HG03097 (cell line): ENCODE results near the gene DEDD.
"Not testable (repeated sequence)": the region's sequence is repeated elsewhere in the genome, so short reads cannot be mapped to it uniquely, and the experiment has no call there.

Experiments used
- ATAC-seq: cut with Tn5 transposase; IDR thresholded peaks from one replicate; pipeline ENCODE4 v1.9.1; 2021; ENCODE audit not compliant: unreplicated experiment, low FRiP score

The DEDD gene

DNA sequence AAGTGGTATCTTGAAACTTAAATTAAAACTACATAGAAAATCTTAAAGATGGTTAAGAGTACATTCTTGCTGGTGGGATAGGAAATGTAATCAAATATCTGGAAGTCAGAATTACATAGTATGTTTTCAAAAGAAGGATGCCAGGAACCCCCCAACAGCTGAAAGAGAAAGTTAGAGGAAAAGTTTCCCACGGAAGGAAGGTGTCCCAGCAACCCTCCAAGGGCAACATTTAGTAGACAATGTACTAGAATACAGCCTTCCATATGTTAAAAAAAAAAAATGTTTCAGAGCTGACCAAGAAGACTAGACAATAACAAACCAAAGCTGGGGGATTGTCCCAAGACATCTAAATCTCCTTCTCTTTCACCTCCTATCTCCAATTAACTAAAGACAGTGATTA is 2.2 kb downstream of the DEDD start:
- no peak for ATAC-seq

DNA sequence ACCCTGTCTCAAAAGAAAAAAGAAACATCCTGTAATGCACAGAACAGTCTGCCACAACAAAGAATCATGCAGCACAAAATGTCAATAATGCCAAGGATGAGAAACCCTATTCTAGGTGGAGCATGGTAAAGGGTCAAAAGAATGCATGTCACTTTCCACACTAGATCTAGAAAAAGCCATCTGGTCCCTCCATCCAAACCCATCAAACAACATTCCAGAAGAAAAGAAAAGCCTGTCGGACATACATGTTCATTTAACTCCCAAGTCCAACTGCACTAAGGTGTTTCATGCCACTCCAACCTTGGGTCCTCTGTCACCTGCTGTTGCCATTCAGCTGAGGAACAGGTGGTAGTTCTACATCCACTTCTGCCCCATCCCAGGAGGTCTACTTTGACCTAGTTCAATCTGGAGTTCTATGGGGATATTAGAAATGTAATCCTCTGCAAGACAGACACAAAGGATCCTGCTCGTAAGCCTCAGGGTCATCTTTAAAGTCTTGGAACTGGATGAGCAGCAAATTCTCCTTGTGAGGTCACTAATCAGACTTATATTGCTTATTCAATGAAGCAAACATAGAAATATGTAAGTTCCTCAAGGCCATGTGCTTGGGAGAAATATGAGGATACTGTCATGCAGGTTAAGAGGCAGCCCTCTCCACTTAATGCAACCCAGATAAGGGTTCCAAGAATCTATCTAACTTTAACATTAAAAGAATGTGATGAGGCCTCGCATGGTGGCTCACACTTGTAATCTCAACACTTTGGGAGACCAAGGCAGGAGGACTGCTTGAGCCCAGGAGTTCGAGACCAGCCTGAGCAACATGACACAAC is 3.7 kb downstream of the DEDD start:
- no peak for ATAC-seq

DNA sequence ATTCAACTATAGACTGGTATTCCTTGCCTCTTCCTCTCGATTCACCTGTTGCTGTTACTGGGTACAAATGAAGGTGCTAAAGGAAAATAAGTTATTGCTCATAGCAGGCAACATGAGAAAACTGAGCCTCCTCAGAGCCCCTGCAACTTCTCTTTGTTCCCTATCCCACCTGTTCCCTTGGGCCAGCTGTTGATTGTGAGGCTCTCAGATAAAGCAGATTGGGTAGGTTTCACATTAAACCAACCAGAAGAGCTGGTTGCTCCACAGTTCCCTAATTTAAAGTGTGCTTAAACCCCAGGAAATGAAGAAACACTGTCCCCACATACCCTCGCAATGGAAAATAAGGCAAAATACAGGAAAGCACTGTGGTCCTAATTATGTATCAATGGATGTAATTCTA is 4.8 kb downstream of the DEDD start:
- no peak for ATAC-seq

DNA sequence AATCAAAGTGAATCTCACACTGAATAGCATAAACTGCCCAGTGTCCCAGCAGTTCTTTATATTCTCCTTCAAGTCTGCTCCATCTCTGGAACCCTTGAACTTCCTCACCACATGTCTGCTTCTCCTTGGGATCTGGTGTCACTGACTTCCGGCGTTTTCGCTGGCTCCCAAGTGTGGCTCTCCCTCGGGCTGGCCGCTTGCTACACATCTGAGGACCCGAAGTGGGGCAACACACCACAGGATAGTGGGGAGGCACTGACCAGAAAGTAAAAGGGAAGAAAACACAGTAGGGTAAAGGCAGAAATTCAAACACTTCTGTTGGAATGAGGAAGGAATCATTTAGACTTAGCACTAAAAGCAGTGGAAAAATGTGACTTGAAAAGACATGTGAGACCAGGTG is 9.5 kb downstream of the DEDD start:
- no peak for ATAC-seq

DNA sequence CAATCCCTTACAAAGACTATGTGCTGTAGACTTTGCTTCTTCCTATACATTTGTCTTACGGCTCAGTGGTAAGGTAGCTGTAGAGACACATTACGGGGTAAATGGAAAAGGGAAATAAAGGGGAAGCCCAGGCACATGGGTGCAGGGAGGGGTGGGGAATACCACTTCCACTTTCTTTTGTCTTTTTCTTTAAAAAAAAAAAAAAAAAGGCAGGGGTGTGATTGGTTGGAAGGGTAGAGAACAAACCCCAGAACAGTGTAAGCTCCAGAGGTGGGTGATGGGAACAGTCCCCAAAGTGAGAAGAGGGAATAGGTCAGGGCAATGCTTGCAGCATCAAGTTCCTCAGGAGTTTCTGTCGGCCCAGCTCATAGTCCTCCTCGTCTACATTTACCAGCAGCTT is 10.6 kb downstream of the DEDD start:
- ATAC-seq: no peak

DNA sequence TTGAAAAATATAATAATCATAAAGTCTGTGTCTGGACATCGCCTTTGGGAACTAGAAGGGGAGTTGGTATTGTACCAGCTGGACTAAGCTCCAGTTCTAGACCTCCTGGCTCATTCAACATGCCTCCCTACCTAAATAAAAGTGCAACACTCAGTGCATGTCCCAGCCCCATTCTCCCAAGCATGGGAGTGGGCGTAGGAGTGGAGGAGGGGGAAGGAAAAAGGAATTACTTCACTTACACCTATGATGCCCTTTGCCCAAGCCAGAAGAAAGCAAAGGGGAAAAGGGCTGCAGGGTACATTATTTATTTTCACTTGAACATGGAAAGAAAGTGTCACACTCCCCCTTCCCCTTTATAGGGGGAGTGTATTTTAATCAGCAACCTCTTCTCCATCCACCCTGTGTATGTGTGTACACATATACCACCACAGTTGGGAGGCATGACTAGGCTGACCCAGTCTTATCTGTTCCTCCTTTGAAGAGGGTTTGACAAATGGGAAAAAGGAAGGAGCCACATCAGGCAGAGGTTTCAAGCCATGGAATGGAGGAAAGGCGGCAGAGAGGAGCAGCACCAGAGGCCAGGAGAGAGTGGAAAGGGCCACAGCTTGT is 11.3 kb downstream of the DEDD start:
- ATAC-seq: no peak

DNA sequence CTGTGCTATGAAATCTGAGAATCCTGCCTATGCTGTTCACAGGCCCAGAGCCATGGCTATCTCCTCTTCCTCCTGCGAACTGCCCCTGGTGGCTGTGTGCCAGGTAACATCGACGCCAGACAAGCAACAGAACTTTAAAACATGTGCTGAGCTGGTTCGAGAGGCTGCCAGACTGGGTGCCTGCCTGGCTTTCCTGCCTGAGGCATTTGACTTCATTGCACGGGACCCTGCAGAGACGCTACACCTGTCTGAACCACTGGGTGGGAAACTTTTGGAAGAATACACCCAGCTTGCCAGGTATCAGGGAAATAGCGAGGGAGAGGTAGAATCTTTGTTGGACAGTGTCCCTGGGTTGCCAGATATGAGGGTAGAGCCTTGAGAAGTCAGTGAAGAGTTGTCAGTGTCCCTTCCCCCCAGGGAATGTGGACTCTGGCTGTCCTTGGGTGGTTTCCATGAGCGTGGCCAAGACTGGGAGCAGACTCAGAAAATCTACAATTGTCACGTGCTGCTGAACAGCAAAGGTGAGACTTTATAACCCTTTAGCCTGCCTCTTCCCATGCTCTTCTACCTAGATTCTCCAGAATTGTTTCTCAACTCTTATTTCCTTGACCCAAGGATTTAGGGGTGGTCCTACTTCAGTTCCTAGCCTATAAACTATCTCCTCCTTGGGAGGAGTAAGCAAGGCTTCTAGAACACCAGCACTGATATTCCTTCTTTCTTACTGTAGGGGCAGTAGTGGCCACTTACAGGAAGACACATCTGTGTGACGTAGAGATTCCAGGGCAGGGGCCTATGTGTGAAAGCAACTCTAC is 13.2 kb downstream of the DEDD start:
- no peak for ATAC-seq

DNA sequence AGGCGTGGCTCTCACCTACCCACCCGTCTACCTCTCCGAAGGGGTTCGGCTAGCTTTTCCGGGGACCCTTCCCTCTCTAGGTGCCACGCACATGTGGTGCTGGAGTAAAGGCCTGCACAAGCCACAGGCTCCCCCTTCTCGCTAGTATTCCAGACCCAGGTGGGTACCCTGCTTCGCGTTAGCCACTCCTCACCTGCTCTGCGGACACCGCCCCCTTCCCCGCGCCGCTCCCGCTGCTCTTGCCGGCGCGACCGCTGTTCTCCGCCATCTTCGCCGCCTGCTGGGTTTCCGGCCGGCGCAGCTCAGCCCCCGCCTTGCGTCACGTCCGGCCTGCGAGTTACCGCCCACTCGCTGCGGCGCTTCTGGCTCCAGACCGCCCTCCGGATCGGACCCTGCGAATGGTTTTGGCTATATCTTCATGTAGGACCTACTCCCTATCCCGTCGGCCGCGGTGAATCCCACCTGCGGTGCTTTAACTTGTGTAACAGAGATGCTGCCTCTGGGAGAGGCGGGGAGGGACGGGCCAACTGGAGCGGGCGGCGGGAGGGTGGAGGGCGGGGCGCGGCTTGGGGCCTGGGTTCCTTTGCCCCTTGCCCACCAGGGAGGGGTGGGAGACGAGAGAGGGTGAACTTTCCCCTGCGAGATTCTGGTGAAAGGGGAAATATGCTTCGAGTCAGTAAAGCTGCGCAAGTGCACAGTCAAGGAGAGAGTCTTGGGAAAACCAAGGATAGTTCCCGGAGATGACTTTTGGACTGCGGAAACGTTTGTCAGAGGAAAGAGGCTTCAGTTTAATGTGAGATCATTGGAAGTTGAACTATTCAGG is 14.5 kb downstream of the DEDD start, which contains the start of the genes NIT1 and PFDN2:
NIT1 (plus strand) TSS at position 347 of the 823 bp plus-strand sequence; CDS start at position 419, 72 bp downstream.
PFDN2 (minus strand) TSS at position 279 of the 823 bp plus-strand sequence; CDS start at position 268, 11 bp downstream.
- ATAC-seq: peak; percentile 67

DNA sequence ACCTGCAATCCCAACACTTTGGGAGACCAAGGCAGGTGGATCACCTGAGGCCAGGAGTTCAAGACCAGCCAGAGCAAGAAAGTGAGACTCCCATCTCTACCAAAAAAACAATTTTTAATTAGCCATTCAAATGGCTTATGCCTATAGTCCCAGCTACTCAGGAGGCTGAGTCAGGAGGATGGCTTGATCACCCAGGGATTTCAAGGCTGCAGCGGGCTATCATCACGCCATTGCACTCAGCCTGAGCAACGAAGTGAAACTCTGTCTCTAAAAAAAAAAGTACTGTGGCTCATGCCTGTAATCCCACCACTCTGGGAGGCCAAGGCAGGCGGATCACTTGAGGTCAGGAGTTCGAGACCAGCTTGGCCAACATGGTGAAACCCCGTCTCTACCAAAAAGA is 16.5 kb downstream of the DEDD start:
- not testable (repeated sequence) for ATAC-seq

DNA sequence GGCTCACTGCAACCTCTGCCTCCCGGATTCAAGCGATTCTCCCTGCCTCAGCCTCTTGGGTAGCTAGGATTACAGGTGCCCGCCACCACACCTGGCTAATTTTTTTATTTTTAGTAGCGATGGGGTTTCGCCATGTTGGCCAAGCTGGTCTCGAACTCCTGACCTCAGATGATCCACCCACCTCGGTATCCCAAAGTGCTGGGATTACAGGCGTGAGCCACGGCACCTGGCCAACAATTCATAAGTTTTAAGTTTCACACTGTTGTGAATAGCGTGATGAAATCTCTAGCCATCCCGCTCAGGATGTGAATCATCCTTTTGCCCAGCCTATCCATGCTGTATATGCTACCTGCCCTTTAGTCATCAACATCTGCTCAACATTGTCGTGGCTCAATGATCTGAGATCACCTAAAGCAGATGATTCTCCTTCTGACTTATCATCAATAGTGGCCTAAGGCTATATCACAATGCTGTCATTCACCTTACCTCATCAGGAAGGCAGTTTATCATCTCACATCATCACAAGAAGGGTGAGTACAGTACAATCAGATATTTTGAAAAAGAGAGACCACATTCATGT is 17.2 kb downstream of the DEDD start:
- ATAC-seq: no peak

DNA sequence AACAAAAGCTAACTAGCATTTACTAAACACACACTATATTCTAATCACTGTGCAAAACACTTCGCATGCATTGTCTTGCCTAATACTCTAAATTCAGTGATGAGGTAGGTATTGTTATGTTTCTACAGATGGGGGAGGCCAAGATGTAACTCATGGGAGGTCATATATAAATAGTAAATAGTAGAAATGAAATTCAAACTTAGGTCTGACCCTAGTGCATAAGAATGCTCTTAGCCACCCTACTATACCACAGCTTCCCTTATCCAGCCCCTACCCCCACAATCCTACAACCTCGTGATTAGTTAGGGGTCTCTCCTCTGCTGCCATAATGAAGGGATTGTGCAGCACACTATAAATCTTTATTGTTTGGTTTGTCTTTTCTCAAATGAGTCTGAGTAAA is 17.9 kb downstream of the DEDD start:
- no peak for ATAC-seq

DNA sequence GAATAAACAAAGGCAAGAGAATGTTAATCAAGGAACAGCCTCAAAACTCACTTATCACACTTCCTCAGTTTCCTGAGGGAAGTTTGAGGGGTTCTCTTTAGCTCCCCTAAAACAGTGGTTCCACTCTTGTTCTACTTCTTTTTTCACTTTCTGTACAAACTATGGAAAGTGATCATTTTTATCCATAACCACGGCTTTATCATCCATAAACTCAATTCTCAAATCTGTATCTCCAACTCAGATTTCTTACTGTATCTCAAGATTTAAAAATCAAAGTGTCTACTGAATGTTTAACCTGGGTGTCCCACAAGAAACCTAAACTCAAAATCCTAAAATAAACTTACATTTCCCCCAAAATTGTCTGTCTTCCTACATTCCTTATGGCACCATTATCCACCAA is 18.6 kb downstream of the DEDD start:
- ATAC-seq: no peak

DNA sequence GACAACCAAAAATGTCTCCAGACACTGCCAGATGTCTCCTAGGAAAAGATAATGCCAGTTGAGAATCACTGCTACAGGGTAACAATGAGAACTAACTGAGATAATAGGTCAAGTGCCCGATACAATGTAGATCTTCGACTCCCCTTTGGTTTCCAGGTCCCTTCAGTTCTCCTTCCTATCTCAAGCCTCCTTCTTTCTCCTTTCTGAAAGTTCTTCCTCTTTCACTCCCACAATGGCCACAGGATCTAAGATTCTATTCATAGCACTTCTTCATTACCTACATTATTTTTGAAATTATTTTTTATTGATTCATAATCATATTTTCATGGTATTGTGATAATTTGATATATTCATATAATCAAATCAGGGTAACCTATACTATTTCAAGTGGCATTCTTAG is 20.9 kb downstream of the DEDD start:
- ATAC-seq: no peak

DNA sequence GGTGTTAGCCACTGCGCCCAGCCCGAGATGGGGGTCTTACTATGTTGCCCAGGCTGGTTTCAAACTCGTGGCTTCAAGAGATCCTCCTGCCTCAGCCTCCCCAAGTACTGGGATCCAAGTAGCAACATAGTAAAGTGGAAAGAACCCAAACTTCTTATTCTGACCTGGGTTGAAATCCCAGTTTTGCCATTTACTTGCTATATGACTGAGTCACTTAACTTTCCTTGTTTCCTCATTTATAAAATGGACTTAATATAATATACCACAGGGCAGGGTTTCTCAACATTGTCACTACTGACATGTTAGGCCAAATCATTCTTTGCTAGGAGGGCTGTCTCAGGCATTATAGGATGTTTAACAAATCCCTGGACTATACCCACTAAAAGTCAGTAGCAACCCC is 21.4 kb downstream of the DEDD start:
- no peak for ATAC-seq

DNA sequence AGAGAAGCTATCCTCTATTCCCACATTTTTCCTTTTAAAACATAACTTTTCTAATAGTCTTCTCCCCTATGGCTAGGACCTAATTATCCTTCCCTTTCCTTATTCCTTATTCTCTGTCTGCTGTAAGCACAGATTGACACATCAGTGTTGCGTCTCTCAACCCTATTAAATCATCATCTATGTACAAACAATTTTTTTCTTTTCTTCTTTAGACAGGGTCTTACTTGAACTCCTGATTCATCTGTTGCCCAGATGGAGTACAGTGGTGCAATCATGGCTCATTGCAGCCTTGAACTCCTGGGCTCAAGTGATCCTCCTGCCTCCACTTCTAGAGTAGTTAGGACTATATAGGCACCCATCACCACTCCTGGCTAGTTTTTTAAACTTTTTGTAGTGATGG is 26.0 kb downstream of the DEDD start:
- ATAC-seq: no peak

DNA sequence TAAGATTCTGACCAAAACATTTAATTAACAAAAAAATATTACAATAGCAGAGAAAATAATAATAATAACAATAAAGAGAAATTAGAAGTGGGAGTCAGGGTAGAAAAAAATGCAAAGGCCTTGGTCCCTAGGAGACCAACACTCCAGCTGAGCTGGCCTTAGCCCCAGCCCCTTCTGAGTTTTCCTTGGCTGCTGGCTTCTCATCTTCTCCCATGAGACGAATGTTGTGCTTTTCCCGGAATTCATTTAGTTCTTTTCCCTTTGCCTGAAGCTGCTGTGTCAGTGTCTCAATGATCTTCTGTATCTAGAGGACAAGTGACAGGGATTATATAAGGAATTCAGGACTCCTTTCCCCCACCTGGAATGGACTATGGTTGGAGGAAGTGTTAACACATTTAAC is 31.9 kb downstream of the DEDD start:
- no peak for ATAC-seq

DNA sequence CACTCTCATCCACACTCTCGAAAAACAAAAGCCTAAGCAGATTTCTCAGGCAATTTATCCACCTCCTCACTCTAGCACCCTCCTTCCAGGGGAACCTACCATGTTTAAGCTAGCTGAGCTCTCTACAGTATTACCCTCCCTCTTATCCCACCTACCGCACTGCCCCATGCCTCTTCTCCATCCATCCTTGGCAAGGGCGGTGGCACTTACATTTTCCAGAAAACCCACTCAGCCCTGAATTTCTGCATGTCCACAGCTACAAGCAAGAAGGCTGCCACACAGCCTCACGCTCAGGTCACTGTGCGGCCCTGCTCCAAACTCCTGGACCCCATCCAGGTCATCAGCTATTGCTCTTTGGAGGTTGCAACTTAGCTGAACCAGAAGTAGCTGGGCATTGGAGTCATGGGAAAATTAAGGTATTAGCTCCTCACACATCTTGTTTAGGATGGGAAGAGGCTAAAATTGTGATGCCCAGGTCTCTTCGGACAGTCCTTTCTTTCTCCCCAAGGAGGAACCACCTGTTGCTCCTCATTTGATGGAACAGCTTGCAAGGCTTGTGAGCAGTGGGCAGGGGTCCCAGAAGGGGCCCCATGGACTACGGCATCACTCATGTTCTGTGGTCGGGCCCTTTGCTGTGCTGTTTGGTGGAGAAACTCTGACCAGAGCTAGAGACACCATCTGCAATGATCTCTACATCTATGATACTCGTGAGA is 33.2 kb downstream of the DEDD start:
- ATAC-seq: no peak

DNA sequence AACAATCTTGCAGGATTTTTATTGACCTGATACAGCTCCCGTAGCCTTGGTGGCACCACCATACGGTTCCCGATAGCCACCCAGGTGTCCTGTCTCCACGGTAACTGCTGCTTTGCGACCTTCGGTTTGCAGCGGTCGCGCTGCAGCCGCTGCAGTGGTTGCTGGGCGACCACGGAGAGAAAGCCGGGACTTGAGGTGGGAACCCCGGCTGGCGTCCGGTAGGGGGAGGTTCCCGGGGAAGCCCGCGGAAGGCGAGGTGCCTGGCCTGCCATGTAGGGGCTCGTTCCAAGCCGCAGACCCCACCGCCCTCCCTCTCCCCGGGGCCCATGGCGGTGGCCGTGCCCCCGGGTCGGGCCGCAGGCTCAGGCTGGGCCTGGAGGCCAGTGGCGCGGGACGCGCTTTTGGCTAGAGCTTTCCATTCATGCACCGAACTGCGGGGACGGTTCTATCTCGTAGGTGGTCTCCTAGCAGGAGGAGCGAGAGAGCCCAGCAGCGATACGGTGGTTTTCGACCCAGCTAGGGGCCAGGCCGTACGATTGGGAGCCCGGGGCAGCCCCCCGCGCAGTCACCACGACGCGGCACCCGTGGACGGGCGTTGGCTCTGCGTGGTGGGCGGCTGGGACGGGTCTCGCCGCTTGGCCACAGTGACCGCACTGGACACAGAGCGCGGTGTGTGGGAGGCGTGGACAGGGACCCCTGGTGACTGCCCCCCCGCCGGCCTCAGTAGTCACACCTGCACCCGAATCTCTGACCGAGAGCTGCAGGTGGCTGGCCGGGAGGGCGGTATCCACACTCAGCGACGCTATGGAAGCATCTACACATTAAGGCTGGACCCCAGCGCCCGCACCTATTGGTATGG is 34.0 kb downstream of the DEDD start, which contains the start of gene KLHDC9:
KLHDC9 (plus strand) TSS at position 152 of the 859 bp plus-strand sequence; CDS start at position 327, 175 bp downstream.
- peak; percentile 67 for ATAC-seq
